ENCODE measurements around the gene GPHN. TPM values are rescaled to one million over a fixed set of nuclear protein-coding genes. Genes with fewer than 3 reads are reported as not detected.
A peak's percentile ranks its signal among the peaks of the same experiment; 100 is the strongest.

The GPHN gene
- total RNA-seq, 6 experiments from 2014 or later: 21.2 to 81.7 (median 40.2) TPM

DNA sequence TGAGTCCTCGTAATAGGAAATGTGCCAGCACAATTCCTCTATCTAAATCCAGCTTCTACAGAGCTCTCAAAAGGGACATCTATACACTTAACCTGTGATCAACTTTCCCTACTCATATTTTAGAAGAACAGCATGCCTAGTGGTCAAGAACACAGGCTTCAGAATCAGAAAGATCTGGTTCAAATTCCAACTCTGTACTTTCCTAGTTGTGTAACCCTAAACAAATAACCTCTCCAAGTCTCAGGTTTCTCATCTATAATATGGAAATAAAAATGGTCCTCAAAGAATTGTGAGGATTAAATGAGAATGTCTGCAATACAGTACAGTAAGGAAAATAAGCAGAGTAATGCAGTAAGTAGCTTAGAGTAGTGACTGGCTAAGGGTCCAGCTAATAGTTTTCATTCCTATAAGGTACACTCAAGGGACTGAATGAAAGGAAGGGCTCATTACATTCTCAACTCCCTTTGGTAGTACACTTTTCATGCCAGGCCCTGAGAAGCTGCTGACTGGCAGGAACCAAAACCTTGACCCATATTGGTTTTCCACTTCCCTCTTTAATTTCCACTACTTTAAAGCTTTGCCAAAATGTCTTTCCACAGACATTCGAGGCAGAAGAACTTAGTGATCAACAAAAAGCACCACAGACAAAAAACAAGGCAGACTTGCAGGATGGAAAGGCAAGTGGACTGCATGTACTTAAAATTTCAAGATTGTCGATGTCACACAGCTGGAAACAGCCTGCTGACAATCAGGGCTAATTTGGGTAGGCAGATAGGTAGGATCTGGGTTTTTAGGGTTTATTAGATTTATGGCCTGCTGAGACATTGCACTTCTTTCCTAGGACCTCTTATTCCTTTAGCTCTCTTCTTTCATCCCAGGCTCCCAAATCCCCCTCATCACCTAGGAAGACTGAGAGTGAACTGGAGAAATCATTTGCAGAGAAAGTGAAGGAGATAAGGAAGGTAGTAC lies 17.5 kb upstream of the GPHN start:
- H3K27me3 ChIP-seq: no peaks in the 10 kb centered on the region
- peaks cover 0 to 36% (median 9%) of the 10 kb centered on the region in 4 donors for H3K4me1 ChIP-seq
- H3K36me3 ChIP-seq: no peaks in the 10 kb centered on the region
- ATAC-seq: peak; percentile 84 to 92 (median 88)
- H3K4me3 ChIP-seq: no peak overlapping the region
- peak overlapping the region in 2 of 3 donors; percentile 27 to 42 for H3K27ac ChIP-seq
- H3K9me3 ChIP-seq: no peaks in the 10 kb centered on the region
- intact Hi-C loops (cut with DNase I): no loop called here
- 54% methylated on average over 3 of the region's 3 CpGs for WGBS (ENCODE audit: insufficient coverage, low coverage, low lambda C conversion rate, missing lambda C conversion rate)
- no peak for DNase-seq
- TF ChIP-seq, protein P1, sequence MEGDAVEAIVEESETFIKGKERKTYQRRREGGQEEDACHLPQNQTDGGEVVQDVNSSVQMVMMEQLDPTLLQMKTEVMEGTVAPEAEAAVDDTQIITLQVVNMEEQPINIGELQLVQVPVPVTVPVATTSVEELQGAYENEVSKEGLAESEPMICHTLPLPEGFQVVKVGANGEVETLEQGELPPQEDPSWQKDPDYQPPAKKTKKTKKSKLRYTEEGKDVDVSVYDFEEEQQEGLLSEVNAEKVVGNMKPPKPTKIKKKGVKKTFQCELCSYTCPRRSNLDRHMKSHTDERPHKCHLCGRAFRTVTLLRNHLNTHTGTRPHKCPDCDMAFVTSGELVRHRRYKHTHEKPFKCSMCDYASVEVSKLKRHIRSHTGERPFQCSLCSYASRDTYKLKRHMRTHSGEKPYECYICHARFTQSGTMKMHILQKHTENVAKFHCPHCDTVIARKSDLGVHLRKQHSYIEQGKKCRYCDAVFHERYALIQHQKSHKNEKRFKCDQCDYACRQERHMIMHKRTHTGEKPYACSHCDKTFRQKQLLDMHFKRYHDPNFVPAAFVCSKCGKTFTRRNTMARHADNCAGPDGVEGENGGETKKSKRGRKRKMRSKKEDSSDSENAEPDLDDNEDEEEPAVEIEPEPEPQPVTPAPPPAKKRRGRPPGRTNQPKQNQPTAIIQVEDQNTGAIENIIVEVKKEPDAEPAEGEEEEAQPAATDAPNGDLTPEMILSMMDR (IDR thresholded peaks at IDR 0.05): peak; percentile 8 to 34 (median 24)
- TF ChIP-seq POLR2A (IDR thresholded peaks at IDR 0.05): no peak

DNA sequence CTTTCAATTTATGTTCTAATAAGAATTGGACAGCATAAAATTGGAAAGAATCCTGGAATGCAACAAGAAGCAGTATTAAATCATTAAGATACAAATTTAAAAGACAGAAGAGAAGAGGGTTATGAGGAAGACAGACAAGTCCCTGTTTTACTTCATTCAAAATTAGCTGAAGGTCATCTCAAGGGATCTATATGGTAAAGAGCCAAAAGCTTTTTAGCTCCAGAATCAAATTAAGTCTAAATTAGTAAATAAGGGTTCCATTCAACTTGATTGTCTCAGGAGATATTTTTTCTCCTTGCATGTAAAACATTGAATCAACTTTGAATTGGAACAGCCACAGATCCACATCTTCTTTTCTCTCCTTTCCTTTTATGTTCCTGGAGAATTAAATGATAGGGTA lies 14.2 kb upstream of the GPHN start:
- no peaks in the 10 kb centered on the region for H3K36me3 ChIP-seq
- H3K9me3 ChIP-seq: no peaks in the 10 kb centered on the region
- ATAC-seq: no peak
- TF ChIP-seq POLR2A (IDR thresholded peaks at IDR 0.05): no peak
- TF ChIP-seq, protein P1 (IDR thresholded peaks at IDR 0.05): no peak
- no peaks in the 10 kb centered on the region for H3K27me3 ChIP-seq
- peak overlapping the region in 1 of 3 donors; percentile 84 for H3K27ac ChIP-seq
- no peak overlapping the region for H3K4me3 ChIP-seq
- intact Hi-C loops (cut with DNase I): no loop called here
- DNase-seq: no peak
- H3K4me1 ChIP-seq: peaks cover 0 to 42% (median 16%) of the 10 kb centered on the region in 4 donors

DNA sequence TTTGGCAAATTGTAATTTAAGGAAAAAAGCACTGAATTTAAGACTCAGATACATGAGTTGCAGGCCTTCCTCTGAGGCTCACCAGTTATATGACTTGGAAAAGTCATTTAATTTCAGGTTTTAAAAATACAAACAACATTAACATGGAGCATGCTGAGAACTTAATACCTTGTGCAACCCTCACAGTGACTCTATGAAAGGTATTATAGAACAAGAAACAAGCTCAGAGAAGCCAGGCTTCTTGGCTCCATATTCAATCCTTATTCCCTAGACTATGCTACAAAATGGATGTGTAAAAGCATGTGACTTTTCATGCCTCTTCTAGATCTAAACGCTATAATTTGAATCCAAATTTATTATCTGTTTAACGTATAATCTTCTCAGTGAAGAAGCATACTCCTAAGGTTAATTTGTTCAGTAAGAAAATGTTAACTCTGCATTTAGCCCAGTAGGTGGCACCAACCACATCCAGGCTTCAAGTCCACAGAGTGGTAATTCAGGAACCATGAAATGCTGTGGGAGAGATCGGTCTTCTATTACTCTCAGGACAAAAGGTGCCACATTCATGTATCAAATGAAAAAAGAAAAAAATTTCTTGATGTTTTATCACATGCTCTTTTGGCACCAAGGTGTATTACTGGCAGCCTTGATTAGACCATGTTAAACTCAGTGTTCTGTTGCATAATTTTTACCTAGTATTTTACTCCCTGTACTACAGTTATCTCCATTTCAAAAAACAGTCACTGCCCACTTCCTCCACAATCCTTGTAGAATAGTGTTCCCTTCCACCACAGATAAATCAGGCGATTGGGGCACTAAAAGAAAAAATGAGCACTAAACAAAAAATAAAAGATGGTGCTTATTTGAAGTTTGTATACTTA lies 12.5 kb upstream of the GPHN start:
- DNase-seq (peak in 1 of 3 donors; percentile 57), ATAC-seq (peak; percentile 83 to 93 (median 89))
- H3K36me3 ChIP-seq: no peaks in the 10 kb centered on the region
- H3K27ac ChIP-seq: peak overlapping the region in 2 of 3 donors; percentile 36 to 84
- no peaks in the 10 kb centered on the region for H3K9me3 ChIP-seq
- no peak for TF ChIP-seq POLR2A (IDR thresholded peaks at IDR 0.05)
- TF ChIP-seq, protein P1 (IDR thresholded peaks at IDR 0.05): peak; percentile 71 to 84 (median 78)
- no peaks in the 10 kb centered on the region for H3K27me3 ChIP-seq
- intact Hi-C loops (cut with DNase I): no loop called here
- peak overlapping the region in 1 of 3 donors; percentile 39 for H3K4me3 ChIP-seq
- WGBS (ENCODE audit: insufficient coverage, low coverage, low lambda C conversion rate, missing lambda C conversion rate): 2% methylated on average over 4 of the region's 4 CpGs
- H3K4me1 ChIP-seq: peaks cover 0 to 39% (median 10%) of the 10 kb centered on the region in 4 donors

DNA sequence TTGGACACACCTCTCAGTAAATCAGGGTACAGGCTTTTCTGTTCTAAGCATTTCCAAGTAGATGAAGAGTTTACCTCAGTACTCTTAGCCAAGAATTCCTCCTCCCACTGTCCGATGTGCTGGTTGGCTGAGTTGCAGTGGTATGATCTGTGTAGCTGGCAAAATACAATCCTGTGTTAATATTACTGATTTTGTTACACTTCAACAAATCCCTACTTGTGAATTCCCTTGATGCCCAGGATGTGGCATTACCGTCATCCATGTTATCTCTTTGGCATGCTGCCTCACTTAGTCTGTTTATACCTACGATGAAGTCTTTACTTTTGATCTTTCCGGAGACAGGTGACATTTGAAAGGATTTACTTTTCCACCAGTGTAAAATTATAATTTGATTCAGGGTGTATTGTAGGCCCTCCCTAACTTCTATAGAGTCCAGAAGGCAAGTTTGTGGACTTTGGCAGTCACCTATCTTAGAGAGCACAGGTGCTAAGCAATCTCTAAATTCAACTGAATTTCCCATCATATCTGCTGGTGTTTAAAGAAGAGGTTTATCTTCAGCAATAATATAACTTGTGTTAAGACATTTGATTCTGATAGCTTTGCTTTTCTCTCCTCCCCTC lies 11.6 kb upstream of the GPHN start:
- intact Hi-C loops (cut with DNase I): no loop called here
- Histone ChIP-seq H3K9me3 (no peaks in the 10 kb centered on the region), H3K27ac (peak overlapping the region; percentile 36 to 84 (median 70)), H3K4me3 (peak overlapping the region in 2 of 3 donors; percentile 15 to 39), H3K4me1 (peaks cover 0 to 39% (median 11%) of the 10 kb centered on the region in 4 donors), H3K36me3 (no peaks in the 10 kb centered on the region), H3K27me3 (no peaks in the 10 kb centered on the region)
- DNase-seq (peak; percentile 32 to 73 (median 67)), ATAC-seq (peak; percentile 80 to 88 (median 87))
- WGBS (ENCODE audit: insufficient coverage, low coverage, low lambda C conversion rate, missing lambda C conversion rate): 18% methylated on average over 4 of the region's 4 CpGs
- peak; percentile 11 for TF ChIP-seq POLR2A (IDR thresholded peaks at IDR 0.05)
- TF ChIP-seq, protein P1 (IDR thresholded peaks at IDR 0.05): no peak

Data from right lobe of liver (tissue), 6 donors.